BLaER1 treated with 17β-estradiol and CSF1 and Interleukin-3, amounts not matched to agents 10 nM and 100 nM (cell line): Measurements from ENCODE around the gene ASCC3.

Source experiments
- H3K27ac ChIP-seq, 11 experiments: shearing (Covaris generic); formaldehyde crosslinking; 2 replicates each; pipeline ENCODE4 v1.8.1; 2022
- H3K27me3 ChIP-seq, 11 experiments: shearing (Covaris generic); formaldehyde crosslinking; 2 replicates each; pipeline ENCODE4 v1.8.1; 2022
- H3K36me3 ChIP-seq, 11 experiments: shearing (Covaris generic); formaldehyde crosslinking; 2 replicates each; pipeline ENCODE4 v1.8.1; 2022
- H3K4me1 ChIP-seq, 10 experiments: shearing (Covaris generic); formaldehyde crosslinking; 2 replicates each; pipeline ENCODE4 v1.8.1; 2022
- H3K4me2 ChIP-seq, 11 experiments: shearing (Covaris generic); formaldehyde crosslinking; 2 replicates each; pipeline ENCODE4 v1.8.1; 2022
- H3K4me3 ChIP-seq, 10 experiments: shearing (Covaris generic); formaldehyde crosslinking; 2 replicates each; pipeline ENCODE4 v1.8.1; 2022
- H3K9ac ChIP-seq, 11 experiments: shearing (Covaris generic); formaldehyde crosslinking; 2 replicates each; pipeline ENCODE4 v1.8.1; 2022
- H3K9me3 ChIP-seq, 11 experiments: shearing (Covaris generic); formaldehyde crosslinking; replicated peaks in 1 of 11; 2 replicates each; pipeline ENCODE4 v1.8.1; 2022
- H4K20me1 ChIP-seq, 11 experiments: shearing (Covaris generic); formaldehyde crosslinking; 2 replicates each; pipeline ENCODE4 v1.8.1; 2022
- Cebpa-rat ChIP-seq, 11 experiments: shearing (Covaris generic); IDR thresholded peaks; 2 replicates each; pipeline ENCODE4 v1.8.1; 2022

ASCC3 gene

GRCh38 chr6:100462706-100463629, 418.2 kb downstream of the ASCC3 start:
- H4K20me1 ChIP-seq, result peaks cover 0 to 15% (median 0%) of the 10 kb centered on the region in 11 experiments; a peak in 7 of 22 replicates
- H3K27me3 ChIP-seq, result peaks cover 96 to 100% (median 100%) of the 10 kb centered on the region in 11 experiments
- no peak overlapping the region for H3K4me3 ChIP-seq
- H3K36me3 ChIP-seq, result no peaks in the 10 kb centered on the region
- no peak overlapping the region for H3K9ac ChIP-seq
- peaks cover 55 to 62% (median 60%) of the 10 kb centered on the region in 11 experiments for H3K9me3 ChIP-seq
- H3K27ac ChIP-seq, result no peak overlapping the region
- peaks cover 10 to 23% (median 15%) of the 10 kb centered on the region in 10 experiments for H3K4me1 ChIP-seq
- no peak for TF ChIP-seq Cebpa-rat (IDR thresholded peaks at IDR 0.05)
- H3K4me2 ChIP-seq, result peak overlapping the region in 3 of 11 experiments; percentile 57 to 83 (median 71); a peak in 3 of 22 replicates

- H3K9ac ChIP-seq, result no peak overlapping the region
- peak overlapping the region in 1 of 10 experiments; percentile 11; a peak in 3 of 20 replicates for H3K4me3 ChIP-seq
- peaks cover 0 to 15% (median 0%) of the 10 kb centered on the region in 11 experiments; a peak in 7 of 22 replicates for H4K20me1 ChIP-seq
- TF ChIP-seq Cebpa-rat (IDR thresholded peaks at IDR 0.05), result no peak
- no peak overlapping the region for H3K27ac ChIP-seq
- H3K36me3 ChIP-seq, result 0 out of 22 replicates have a peak, but pooled peaks cover 0 to 2% (median 0%) of the 10 kb centered on the region in 11 experiments
- H3K27me3 ChIP-seq, result peaks cover 98 to 100% (median 100%) of the 10 kb centered on the region in 11 experiments
- peaks cover 57 to 63% (median 61%) of the 10 kb centered on the region in 11 experiments for H3K9me3 ChIP-seq
- H3K4me2 ChIP-seq, result peak overlapping the region; percentile 35 to 83 (median 70); a peak in 21 of 22 replicates
- peaks cover 10 to 23% (median 15%) of the 10 kb centered on the region in 10 experiments for H3K4me1 ChIP-seq
Observed at GRCh38 chr6:100461917-100462705, 419.0 kb downstream of the ASCC3 start.

- H3K9ac ChIP-seq, result no peak overlapping the region
- 0 out of 22 replicates have a peak, but pooled peaks cover 0 to 2% (median 0%) of the 10 kb centered on the region in 11 experiments for H3K36me3 ChIP-seq
- H3K9me3 ChIP-seq, result peaks cover 57 to 63% (median 61%) of the 10 kb centered on the region in 11 experiments
- no peak for TF ChIP-seq Cebpa-rat (IDR thresholded peaks at IDR 0.05)
- peak overlapping the region; percentile 35 to 83 (median 70) for H3K4me2 ChIP-seq
- peaks cover 99 to 100% (median 100%) of the 10 kb centered on the region in 11 experiments for H3K27me3 ChIP-seq
- peaks cover 0 to 15% (median 0%) of the 10 kb centered on the region in 11 experiments; a peak in 7 of 22 replicates for H4K20me1 ChIP-seq
- H3K27ac ChIP-seq, result no peak overlapping the region
- no peak overlapping the region; a peak in 4 of 20 replicates for H3K4me3 ChIP-seq
- peaks cover 10 to 23% (median 15%) of the 10 kb centered on the region in 10 experiments for H3K4me1 ChIP-seq
Observed at GRCh38 chr6:100461278-100461916, 419.7 kb downstream of the ASCC3 start.

- H3K4me3 ChIP-seq, result no peak overlapping the region
- TF ChIP-seq Cebpa-rat (IDR thresholded peaks at IDR 0.05), result no peak
- H3K27me3 ChIP-seq, result peaks cover 98 to 100% (median 100%) of the 10 kb centered on the region in 11 experiments
- no peak overlapping the region for H3K9ac ChIP-seq
- peaks cover 10 to 23% (median 15%) of the 10 kb centered on the region in 10 experiments for H3K4me1 ChIP-seq
- 0 out of 22 replicates have a peak, but pooled peaks cover 0 to 2% (median 0%) of the 10 kb centered on the region in 11 experiments for H3K36me3 ChIP-seq
- peaks cover 57 to 63% (median 61%) of the 10 kb centered on the region in 11 experiments for H3K9me3 ChIP-seq
- peaks cover 0 to 15% (median 0%) of the 10 kb centered on the region in 11 experiments; a peak in 7 of 22 replicates for H4K20me1 ChIP-seq
- H3K4me2 ChIP-seq, result peak overlapping the region in 9 of 11 experiments; percentile 55 to 83 (median 71); a peak in 11 of 22 replicates
- no peak overlapping the region for H3K27ac ChIP-seq
Observed at GRCh38 chr6:100460650-100461204, 420.4 kb downstream of the ASCC3 start.

GRCh38 chr6:100459592-100460184, 421.4 kb downstream of the ASCC3 start:
- Histone ChIP-seq H3K4me3 (no peak overlapping the region), H3K27me3 (peaks cover 96 to 100% (median 100%) of the 10 kb centered on the region in 11 experiments), H3K9ac (no peak overlapping the region), H3K4me1 (peaks cover 10 to 23% (median 15%) of the 10 kb centered on the region in 10 experiments), H4K20me1 (peaks cover 0 to 15% (median 0%) of the 10 kb centered on the region in 11 experiments; a peak in 7 of 22 replicates), H3K4me2 (no peak overlapping the region), H3K27ac (no peak overlapping the region), H3K36me3 (0 out of 22 replicates have a peak, but pooled peaks cover 0 to 2% (median 0%) of the 10 kb centered on the region in 11 experiments), H3K9me3 (peaks cover 57 to 63% (median 61%) of the 10 kb centered on the region in 11 experiments)
- TF ChIP-seq Cebpa-rat (IDR thresholded peaks at IDR 0.05), result no peak

GRCh38 chr6:100458841-100459591, 422.1 kb downstream of the ASCC3 start:
- Histone ChIP-seq H4K20me1 (peaks cover 0 to 15% (median 0%) of the 10 kb centered on the region in 11 experiments; a peak in 7 of 22 replicates), H3K4me1 (peaks cover 10 to 23% (median 15%) of the 10 kb centered on the region in 10 experiments), H3K36me3 (0 out of 22 replicates have a peak, but pooled peaks cover 0 to 2% (median 0%) of the 10 kb centered on the region in 11 experiments), H3K27ac (no peak overlapping the region), H3K9me3 (peaks cover 54 to 63% (median 61%) of the 10 kb centered on the region in 11 experiments), H3K9ac (no peak overlapping the region), H3K27me3 (peaks cover 91 to 100% (median 100%) of the 10 kb centered on the region in 11 experiments), H3K4me2 (no peak overlapping the region), H3K4me3 (no peak overlapping the region)
- TF ChIP-seq Cebpa-rat (IDR thresholded peaks at IDR 0.05), result no peak
